Measurements from ENCODE around the gene UXS1. TPM values are rescaled to one million over a fixed set of nuclear protein-coding genes. Genes with fewer than 3 reads are reported as not detected.
A peak's percentile ranks its signal among the peaks of the same experiment; 100 is the strongest.

Gene UXS1
- polyA plus RNA-seq, 3 donors, result 23.4 to 33.8 (median 29.3) TPM

- no peak overlapping the region for H3K9ac ChIP-seq (ENCODE audit: insufficient read depth, low read length, poor library complexity, severe bottlenecking)
- no peak overlapping the region for H3K4me2 ChIP-seq (replicated peaks; ENCODE audit: extremely low read depth, low read length, poor library complexity, severe bottlenecking)
- TF ChIP-seq, protein P1, sequence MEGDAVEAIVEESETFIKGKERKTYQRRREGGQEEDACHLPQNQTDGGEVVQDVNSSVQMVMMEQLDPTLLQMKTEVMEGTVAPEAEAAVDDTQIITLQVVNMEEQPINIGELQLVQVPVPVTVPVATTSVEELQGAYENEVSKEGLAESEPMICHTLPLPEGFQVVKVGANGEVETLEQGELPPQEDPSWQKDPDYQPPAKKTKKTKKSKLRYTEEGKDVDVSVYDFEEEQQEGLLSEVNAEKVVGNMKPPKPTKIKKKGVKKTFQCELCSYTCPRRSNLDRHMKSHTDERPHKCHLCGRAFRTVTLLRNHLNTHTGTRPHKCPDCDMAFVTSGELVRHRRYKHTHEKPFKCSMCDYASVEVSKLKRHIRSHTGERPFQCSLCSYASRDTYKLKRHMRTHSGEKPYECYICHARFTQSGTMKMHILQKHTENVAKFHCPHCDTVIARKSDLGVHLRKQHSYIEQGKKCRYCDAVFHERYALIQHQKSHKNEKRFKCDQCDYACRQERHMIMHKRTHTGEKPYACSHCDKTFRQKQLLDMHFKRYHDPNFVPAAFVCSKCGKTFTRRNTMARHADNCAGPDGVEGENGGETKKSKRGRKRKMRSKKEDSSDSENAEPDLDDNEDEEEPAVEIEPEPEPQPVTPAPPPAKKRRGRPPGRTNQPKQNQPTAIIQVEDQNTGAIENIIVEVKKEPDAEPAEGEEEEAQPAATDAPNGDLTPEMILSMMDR (IDR thresholded peaks at IDR 0.05), result no peak
- H3K27ac ChIP-seq (ENCODE audit: low read depth in 1 of 2, low read length in 2 of 2), result no peak overlapping the region
- H3K27ac Mint-ChIP-seq, result no peak overlapping the region
- no peaks in the 10 kb centered on the region for H3K9me3 Mint-ChIP-seq
- no peaks in the 10 kb centered on the region for H3K9me3 ChIP-seq (replicated peaks in 1 of 2; ENCODE audit: control insufficient read depth in 1 of 2, insufficient read depth in 1 of 2, low read length in 2 of 2)
- no peak overlapping the region for H3K4me3 ChIP-seq (replicated peaks in 1 of 3; ENCODE audit: low read depth in 2 of 3, low read length in 3 of 3)
- WGBS (ENCODE audit: insufficient coverage), result 96% methylated on average over 3 of the region's 3 CpGs
- peaks cover 71 to 87% of the 10 kb centered on the region in 2 donors for H3K36me3 Mint-ChIP-seq
- no peak overlapping the region for H2AFZ ChIP-seq (ENCODE audit: insufficient read depth, low read depth, low read length, poor library complexity, severe bottlenecking)
- no peaks in the 10 kb centered on the region for H4K20me1 ChIP-seq (ENCODE audit: insufficient read depth, low read length)
- no peaks in the 10 kb centered on the region for H3K4me1 ChIP-seq (ENCODE audit: control insufficient read depth in 1 of 2, insufficient read depth in 2 of 2, low read length in 2 of 2)
- H3K4me1 Mint-ChIP-seq, result no peaks in the 10 kb centered on the region
- no peaks in the 10 kb centered on the region for H3K79me2 ChIP-seq (ENCODE audit: insufficient read depth, low read length)
- no peak for DNase-seq
- H3K27me3 Mint-ChIP-seq (ENCODE audit: low read depth in 3 of 3), result peaks cover 0 to 1% (median 0%) of the 10 kb centered on the region in 3 donors
- intact Hi-C loops (cut with micrococcal nuclease), result no loop called here
- H3K4me3 Mint-ChIP-seq, result no peak overlapping the region
- peaks cover 52 to 99% of the 10 kb centered on the region in 2 donors for H3K36me3 ChIP-seq (replicated peaks in 1 of 2; ENCODE audit: control insufficient read depth in 1 of 2, insufficient read depth in 2 of 2, low read length in 2 of 2)
- no peaks in the 10 kb centered on the region for H3K27me3 ChIP-seq (ENCODE audit: control insufficient read depth in 2 of 2, insufficient read depth in 2 of 2, low read length in 2 of 2)
Observed at GRCh38 chr2:106124106-106124756, 69.9 kb downstream of the UXS1 start.

DNA sequence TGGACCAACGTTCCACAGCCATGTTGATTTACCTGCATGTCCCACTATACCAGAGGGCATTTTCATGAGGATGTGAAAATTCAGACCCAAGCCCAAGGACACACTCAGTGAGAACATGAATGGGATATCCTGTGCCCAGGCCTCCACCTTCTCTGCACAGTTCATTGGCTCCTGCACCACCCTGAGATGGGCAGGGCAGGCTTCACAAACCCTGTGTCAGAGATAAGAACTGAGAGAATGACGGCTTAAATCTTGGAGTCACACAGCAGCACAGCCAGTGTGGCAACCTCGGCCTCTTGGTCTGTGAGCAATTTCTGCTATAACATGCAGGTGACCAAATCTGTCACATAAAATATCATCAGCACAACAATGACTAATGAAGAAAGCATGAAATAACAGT lies 71.9 kb downstream of the UXS1 start:
- Histone ChIP-seq H3K9me3 (replicated peaks in 1 of 2; ENCODE audit: control insufficient read depth in 1 of 2, insufficient read depth in 1 of 2, low read length in 2 of 2) (no peaks in the 10 kb centered on the region), H3K9ac (ENCODE audit: insufficient read depth, low read length, poor library complexity, severe bottlenecking) (no peak overlapping the region), H3K4me1 (ENCODE audit: control insufficient read depth in 1 of 2, insufficient read depth in 2 of 2, low read length in 2 of 2) (no peaks in the 10 kb centered on the region), H3K4me2 (replicated peaks; ENCODE audit: extremely low read depth, low read length, poor library complexity, severe bottlenecking) (no peak overlapping the region), H4K20me1 (ENCODE audit: insufficient read depth, low read length) (no peaks in the 10 kb centered on the region), H2AFZ (ENCODE audit: insufficient read depth, low read depth, low read length, poor library complexity, severe bottlenecking) (no peak overlapping the region), H3K27me3 (ENCODE audit: control insufficient read depth in 2 of 2, insufficient read depth in 2 of 2, low read length in 2 of 2) (no peaks in the 10 kb centered on the region), H3K27ac (ENCODE audit: low read depth in 1 of 2, low read length in 2 of 2) (no peak overlapping the region), H3K4me3 (replicated peaks in 1 of 3; ENCODE audit: low read depth in 2 of 3, low read length in 3 of 3) (no peak overlapping the region), H3K36me3 (replicated peaks in 1 of 2; ENCODE audit: control insufficient read depth in 1 of 2, insufficient read depth in 2 of 2, low read length in 2 of 2) (peaks cover 48 to 94% of the 10 kb centered on the region in 2 donors), H3K79me2 (ENCODE audit: insufficient read depth, low read length) (no peaks in the 10 kb centered on the region)
- H3K4me1 Mint-ChIP-seq, result no peaks in the 10 kb centered on the region
- DNase-seq, result no peak
- H3K9me3 Mint-ChIP-seq, result no peaks in the 10 kb centered on the region
- no CpG with 5 or more reads among the region's 3 CpGs for WGBS (ENCODE audit: insufficient coverage)
- peaks cover 0 to 1% (median 0%) of the 10 kb centered on the region in 3 donors for H3K27me3 Mint-ChIP-seq (ENCODE audit: low read depth in 3 of 3)
- peak overlapping the region in 1 of 7 donors; percentile 26 for H3K27ac Mint-ChIP-seq
- TF ChIP-seq, protein P1 (IDR thresholded peaks at IDR 0.05), result no peak
- peaks cover 70 to 80% of the 10 kb centered on the region in 2 donors for H3K36me3 Mint-ChIP-seq
- H3K4me3 Mint-ChIP-seq, result no peak overlapping the region
- intact Hi-C loops (cut with micrococcal nuclease), result no loop called here

Data from CD14-positive monocyte (primary cell).